GM19351 (cell line): ENCODE data around the gene ITPR1.

Experiments used
- ATAC-seq: cut with Tn5 transposase; IDR thresholded peaks from one replicate; pipeline ENCODE4 v1.9.1; 2021; ENCODE audit warnings: mild to moderate bottlenecking, moderate library complexity; ENCODE audit not compliant: unreplicated experiment

Gene ITPR1

DNA sequence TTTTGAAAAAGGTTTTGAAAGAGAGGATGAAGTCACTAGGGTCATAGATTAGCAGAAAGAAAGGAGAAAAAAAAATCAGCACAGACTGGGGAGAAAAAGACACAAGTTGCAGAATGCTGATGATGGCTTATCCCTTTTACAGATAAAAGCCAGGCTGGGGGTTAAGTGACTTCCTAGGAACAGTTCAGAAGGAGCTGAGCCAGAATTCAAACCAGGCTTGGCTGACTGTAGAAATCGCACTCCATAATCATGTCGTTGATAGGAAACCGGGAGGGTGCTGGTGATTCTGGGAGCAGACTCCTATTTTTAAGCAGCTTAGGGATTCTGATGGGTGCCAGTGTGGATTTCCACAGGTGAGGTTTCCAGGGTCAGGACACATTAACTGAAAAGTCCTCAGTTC is 326.6 kb downstream of the ITPR1 start:
- ATAC-seq, result no peak

- ATAC-seq, result no peak
Observed at GRCh38 chr3:4820296-4821121, 327.4 kb downstream of the ITPR1 start.

- ATAC-seq, result no peak
Observed at GRCh38 chr3:4821338-4821737, 328.2 kb downstream of the ITPR1 start.

GRCh38 chr3:4821975-4822374 is 328.8 kb downstream of the ITPR1 start:
- ATAC-seq, result no peak

DNA sequence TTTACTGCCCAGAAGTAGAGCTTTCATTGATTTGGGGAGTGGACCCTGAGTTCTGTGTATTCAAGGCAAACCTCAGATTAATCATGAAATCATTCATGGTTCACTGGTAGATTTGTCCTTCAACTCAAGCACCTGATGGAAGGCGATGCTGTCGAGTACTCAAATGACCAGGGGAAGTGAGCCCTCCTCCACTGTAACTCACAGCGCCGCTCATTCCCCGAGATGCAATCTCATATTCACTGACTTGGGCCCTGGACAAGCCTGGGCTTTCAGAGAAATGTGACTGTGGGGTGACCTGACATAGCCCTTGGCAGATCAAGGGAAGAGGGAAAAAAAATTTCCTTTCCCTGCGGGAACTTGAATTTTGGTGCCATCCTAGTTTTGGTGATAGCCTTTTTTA is 329.4 kb downstream of the ITPR1 start:
- ATAC-seq, result no peak

- ATAC-seq, result no peak
Observed at GRCh38 chr3:4823385-4823784, 330.2 kb downstream of the ITPR1 start.

- no peak for ATAC-seq
Observed at GRCh38 chr3:4823986-4824925, 331.1 kb downstream of the ITPR1 start.

- no peak for ATAC-seq
Observed at GRCh38 chr3:4824926-4825325, 331.8 kb downstream of the ITPR1 start.

- no peak for ATAC-seq
Observed at GRCh38 chr3:4825436-4826236, 332.5 kb downstream of the ITPR1 start.

DNA sequence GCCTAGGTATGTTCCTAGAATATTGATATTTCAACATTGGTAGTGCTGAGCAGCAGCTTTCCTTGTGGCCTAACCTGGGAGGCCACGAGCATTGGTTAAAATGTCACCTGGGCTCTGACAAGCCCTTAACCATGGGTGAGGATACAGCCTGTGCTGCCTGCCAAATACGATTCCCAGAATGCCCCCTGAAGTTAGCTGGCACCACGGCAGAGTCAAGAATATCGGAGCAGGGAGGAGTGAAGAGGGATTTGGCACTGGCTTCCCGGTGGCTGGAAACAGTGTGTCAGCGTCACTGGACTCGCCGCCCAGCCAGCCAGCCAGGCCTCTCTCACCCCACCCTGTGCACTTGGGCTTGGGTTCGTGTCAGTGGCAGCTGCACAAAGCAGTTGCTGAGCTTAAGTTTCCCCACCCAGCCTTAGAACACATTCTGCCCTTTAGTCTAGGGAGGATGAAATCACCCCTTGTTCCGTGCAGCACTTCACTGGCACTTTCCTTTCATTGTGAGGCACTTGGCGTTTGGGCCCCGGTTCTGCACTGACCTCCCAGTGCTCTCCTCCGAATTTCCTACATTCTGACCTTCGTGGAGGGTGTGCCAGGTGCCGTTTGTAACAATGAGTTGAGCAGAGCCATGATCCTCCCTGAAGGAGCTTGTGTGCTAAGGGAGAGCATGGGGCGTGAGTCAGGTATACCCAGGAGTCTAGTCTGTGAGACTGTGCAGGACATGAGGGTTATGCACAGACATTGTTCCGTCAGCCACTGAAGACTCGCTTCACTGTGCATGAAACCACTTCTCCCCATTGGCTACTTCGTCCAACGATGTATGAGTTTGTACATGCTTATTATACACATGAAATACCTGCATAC is 333.3 kb downstream of the ITPR1 start:
- ATAC-seq, result no peak

DNA sequence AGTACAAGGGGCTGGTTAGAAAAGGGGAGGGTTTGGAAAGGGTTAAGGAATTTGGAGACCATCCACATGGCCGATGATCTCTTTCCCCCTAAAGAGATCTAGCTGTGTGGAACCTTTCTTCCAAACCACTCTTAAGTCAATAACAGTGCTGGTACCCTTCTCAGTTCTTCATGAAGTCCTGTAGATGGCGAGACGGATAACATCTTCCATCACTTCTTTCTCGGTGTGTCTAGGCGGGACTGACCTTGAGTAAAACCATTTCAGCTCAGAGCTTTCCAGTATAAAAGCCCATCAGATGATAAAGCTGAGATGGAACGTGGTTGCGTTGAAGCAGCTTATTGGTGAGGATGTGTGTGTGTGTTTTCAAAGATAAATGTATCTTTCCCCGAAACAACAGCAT is 334.6 kb downstream of the ITPR1 start:
- ATAC-seq, result no peak

GRCh38 chr3:4828279-4829030 is 335.3 kb downstream of the ITPR1 start:
- ATAC-seq, result no peak

GRCh38 chr3:4829031-4829394 is 335.9 kb downstream of the ITPR1 start:
- ATAC-seq, result no peak

DNA sequence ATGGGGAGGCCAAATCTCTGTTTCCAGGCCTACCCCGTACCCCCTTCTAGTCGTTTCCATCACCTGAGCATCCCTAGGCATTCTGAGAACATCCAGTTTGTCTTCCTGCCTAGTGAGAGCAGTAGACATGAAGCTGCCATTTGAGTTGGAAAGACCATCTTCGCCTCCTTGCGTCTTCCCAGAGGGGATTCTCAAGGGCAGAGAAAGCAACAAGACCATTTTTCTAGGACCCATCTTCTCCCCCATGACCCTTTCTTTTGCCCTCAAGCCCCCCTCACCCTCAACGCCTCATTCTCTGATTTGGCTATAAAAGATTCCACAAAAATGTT is 337.4 kb downstream of the ITPR1 start:
- no peak for ATAC-seq

- peak; percentile 19 for ATAC-seq
Observed at GRCh38 chr3:4831580-4831950, 338.4 kb downstream of the ITPR1 start.

GRCh38 chr3:4833471-4833870 is 340.3 kb downstream of the ITPR1 start:
- ATAC-seq, result no peak

GRCh38 chr3:4834403-4834866 is 341.3 kb downstream of the ITPR1 start:
- ATAC-seq, result peak; percentile 72

- no peak for ATAC-seq
Observed at GRCh38 chr3:4835616-4836043, 342.5 kb downstream of the ITPR1 start.

- no peak for ATAC-seq
Observed at GRCh38 chr3:4836516-4836915, 343.4 kb downstream of the ITPR1 start.
